Neural cell (in vitro differentiated cells): ENCODE data around the gene MYO7A.

Experiments
- EP300 ChIP-seq: fragments of 450-650 bp; conservative IDR thresholded peaks from 2 replicates; pipeline ENCODE4 v1.6.1; 2014; ENCODE audit warnings: antibody characterized with exemption, mild to moderate bottlenecking, moderate library complexity; ENCODE audit not compliant: poor library complexity, severe bottlenecking
- EZH2 ChIP-seq: fragments of 200-600, 300-800 bp; shearing (Covaris generic), sonication (generic); IDR thresholded peaks from 2 replicates; pipeline ENCODE4 v1.6.1; 2014; ENCODE audit warnings: antibody characterized with exemption, low read length, borderline replicate concordance, mild to moderate bottlenecking; ENCODE audit not compliant: insufficient read depth, poor library complexity, severe bottlenecking
- POLR2AphosphoS5 ChIP-seq: IDR thresholded peaks from 2 replicates; pipeline ENCODE4 v1.6.1; 2012
- SMC3 ChIP-seq: fragments of 450-650 bp; conservative IDR thresholded peaks from 2 replicates; pipeline ENCODE4 v1.6.1; 2014; ENCODE audit warnings: antibody characterized with exemption, mild to moderate bottlenecking, moderate library complexity; ENCODE audit not compliant: poor library complexity
- TF ChIP-seq, protein P1 (sequence below): fragments of 450-650 bp; IDR thresholded peaks from 2 replicates; pipeline ENCODE4 v1.5.1; 2014; ENCODE audit warnings: antibody characterized with exemption, mild to moderate bottlenecking, moderate library complexity; ENCODE audit not compliant: poor library complexity, severe bottlenecking
- TF ChIP-seq, protein P2 (sequence below): IDR thresholded peaks from 2 replicates; pipeline ENCODE4 v1.6.1; 2012; ENCODE audit warnings: borderline replicate concordance

DNA sequence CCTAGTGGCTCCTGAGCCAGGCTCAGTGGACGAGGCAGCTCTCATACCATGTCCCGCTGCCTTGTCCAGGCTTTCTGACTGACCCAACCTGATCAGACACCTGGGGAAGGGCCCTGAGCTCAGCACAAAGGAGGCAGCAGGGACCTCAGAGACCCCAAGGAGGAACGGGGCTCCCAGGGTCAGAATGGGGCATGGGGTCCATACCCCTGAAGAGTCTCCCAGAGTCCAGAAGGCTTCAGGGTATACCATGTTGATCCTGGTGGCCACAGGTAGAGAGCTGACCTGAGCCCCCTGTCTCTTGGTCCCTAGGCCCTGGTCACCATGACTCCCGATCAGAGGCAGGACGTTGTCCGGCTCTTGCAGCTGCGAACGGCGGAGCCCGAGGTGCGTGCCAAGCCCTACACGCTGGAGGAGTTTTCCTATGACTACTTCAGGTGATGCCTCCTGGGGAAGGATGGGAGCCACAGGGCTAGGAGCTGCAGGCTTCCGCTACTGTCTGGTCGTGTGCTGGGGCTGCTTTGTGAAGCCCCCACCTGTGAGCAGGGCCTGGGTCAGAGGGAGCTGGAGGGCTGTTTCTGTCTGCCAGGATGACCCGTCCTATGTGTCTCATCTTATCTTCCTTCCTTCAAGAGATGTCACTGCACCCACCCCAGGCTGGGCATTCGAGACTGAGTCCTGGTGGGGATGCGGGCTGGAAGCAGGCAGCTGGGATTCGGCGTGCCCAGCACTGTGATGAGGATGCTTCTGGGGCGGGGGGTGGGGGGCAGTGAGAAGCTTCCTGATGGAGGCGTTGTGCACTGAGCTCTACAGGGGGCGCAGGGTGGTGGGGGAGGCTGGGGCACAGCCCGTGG, 74.2 kb downstream of the MYO7A start:
- TF ChIP-seq, protein P1, sequence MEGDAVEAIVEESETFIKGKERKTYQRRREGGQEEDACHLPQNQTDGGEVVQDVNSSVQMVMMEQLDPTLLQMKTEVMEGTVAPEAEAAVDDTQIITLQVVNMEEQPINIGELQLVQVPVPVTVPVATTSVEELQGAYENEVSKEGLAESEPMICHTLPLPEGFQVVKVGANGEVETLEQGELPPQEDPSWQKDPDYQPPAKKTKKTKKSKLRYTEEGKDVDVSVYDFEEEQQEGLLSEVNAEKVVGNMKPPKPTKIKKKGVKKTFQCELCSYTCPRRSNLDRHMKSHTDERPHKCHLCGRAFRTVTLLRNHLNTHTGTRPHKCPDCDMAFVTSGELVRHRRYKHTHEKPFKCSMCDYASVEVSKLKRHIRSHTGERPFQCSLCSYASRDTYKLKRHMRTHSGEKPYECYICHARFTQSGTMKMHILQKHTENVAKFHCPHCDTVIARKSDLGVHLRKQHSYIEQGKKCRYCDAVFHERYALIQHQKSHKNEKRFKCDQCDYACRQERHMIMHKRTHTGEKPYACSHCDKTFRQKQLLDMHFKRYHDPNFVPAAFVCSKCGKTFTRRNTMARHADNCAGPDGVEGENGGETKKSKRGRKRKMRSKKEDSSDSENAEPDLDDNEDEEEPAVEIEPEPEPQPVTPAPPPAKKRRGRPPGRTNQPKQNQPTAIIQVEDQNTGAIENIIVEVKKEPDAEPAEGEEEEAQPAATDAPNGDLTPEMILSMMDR = no peak
- TF ChIP-seq EZH2 (no peak), EP300 (no peak), POLR2AphosphoS5 (no peak), SMC3 (no peak)
- TF ChIP-seq, protein P2, sequence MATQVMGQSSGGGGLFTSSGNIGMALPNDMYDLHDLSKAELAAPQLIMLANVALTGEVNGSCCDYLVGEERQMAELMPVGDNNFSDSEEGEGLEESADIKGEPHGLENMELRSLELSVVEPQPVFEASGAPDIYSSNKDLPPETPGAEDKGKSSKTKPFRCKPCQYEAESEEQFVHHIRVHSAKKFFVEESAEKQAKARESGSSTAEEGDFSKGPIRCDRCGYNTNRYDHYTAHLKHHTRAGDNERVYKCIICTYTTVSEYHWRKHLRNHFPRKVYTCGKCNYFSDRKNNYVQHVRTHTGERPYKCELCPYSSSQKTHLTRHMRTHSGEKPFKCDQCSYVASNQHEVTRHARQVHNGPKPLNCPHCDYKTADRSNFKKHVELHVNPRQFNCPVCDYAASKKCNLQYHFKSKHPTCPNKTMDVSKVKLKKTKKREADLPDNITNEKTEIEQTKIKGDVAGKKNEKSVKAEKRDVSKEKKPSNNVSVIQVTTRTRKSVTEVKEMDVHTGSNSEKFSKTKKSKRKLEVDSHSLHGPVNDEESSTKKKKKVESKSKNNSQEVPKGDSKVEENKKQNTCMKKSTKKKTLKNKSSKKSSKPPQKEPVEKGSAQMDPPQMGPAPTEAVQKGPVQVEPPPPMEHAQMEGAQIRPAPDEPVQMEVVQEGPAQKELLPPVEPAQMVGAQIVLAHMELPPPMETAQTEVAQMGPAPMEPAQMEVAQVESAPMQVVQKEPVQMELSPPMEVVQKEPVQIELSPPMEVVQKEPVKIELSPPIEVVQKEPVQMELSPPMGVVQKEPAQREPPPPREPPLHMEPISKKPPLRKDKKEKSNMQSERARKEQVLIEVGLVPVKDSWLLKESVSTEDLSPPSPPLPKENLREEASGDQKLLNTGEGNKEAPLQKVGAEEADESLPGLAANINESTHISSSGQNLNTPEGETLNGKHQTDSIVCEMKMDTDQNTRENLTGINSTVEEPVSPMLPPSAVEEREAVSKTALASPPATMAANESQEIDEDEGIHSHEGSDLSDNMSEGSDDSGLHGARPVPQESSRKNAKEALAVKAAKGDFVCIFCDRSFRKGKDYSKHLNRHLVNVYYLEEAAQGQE = no peak
